HG03457 (cell line): ENCODE measurements around the gene PKD1L1.
"Not testable (repeated sequence)": the region's sequence is repeated elsewhere in the genome, so short reads cannot be mapped to it uniquely, and the experiment has no call there.

Experiments used
- ATAC-seq: cut with Tn5 transposase; IDR thresholded peaks from one replicate; pipeline ENCODE4 v1.9.1; 2021; ENCODE audit warnings: moderate number of reproducible peaks; ENCODE audit not compliant: unreplicated experiment

Gene PKD1L1

GRCh38 chr7:47939425-47940036 is 8.7 kb downstream of the PKD1L1 start:
- ATAC-seq, result no peak

- no peak for ATAC-seq
Observed at GRCh38 chr7:47938574-47939165, 9.6 kb downstream of the PKD1L1 start.

DNA sequence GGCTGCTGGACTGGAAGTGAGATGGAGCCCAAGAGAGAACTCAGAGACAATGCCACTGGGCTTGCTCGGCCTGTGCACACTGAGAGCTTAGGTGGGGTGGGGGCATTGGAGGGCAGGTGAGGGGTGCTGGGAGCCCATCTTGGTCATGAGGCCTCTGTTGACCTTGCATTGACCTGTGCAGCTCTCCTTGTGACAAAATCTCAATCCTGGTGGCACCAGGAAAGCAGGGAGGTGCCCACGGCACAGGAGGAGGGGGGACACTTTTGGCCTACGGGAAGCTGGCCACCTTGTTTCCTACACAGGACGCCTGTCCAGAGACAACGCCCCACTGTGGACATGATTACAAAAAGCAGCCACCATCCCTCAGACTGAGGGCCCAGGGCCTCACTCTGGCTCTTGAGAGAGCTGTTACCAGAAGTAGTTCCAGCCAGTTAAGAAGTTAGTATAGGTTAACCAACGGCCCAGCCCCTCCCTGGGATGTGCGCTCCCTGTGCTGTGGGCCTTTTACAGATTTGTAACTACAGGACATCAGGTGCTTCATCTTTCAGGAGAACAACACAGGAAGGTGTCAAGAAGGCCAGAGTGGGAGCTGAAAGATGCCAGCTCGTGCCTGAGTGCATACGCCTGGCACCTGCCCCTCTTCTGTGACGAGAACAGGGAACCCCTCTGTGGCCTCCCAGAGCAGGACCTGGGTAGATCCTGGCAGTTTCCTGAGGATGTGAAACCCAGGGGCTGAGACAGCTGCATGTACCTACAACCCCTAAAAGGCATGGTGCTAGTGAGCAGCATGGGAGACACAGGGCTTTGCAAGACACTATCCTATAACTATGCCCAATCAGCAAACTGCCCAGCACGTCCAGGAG is 10.3 kb downstream of the PKD1L1 start:
- peak; percentile 53 for ATAC-seq

GRCh38 chr7:47937065-47937687 is 11.1 kb downstream of the PKD1L1 start:
- peak; percentile 92 for ATAC-seq

DNA sequence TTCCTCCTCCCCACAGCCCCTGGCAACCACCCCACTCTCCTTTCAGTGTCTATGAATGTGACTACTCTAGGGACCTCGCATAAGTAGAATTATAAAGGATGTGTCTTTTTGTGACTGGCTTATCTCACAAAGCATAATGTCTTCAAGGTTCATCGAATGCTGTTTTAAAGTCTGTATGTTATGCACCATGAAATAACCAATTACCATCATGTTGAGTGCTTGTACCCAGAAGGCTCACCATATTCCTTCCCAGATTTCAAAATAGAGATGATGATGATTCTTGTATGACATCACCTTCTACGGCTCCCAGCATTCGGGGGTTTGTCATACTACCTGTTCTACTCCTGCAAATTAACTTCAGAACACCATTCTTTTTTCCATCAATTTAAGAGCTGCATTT is 11.9 kb downstream of the PKD1L1 start:
- ATAC-seq, result no peak

- no peak for ATAC-seq
Observed at GRCh38 chr7:47935336-47935735, 12.9 kb downstream of the PKD1L1 start.

DNA sequence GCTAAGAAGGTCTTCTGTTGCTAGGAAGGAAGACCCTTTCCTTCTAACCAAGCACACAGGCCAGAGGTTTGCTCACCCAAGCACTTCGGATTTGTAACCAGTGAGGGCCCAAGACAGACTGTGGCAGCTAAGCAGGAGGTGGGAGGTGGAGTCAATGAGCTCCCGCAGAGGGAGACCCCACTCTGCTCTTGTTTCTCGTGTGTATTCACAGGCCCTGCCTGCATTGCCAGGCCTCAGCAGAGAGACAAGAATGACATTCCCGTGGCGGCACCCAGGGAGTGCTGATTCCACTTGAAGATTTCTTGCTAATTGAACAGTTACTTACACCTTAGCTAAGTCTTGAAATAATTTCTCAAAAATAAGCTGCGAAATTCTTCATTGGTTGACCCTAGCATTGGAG is 13.4 kb downstream of the PKD1L1 start:
- no peak for ATAC-seq

GRCh38 chr7:47933215-47933614 is 15.1 kb downstream of the PKD1L1 start:
- no peak for ATAC-seq

- ATAC-seq, result no peak
Observed at GRCh38 chr7:47932466-47933037, 15.7 kb downstream of the PKD1L1 start.

- ATAC-seq, result no peak
Observed at GRCh38 chr7:47932016-47932415, 16.2 kb downstream of the PKD1L1 start.

DNA sequence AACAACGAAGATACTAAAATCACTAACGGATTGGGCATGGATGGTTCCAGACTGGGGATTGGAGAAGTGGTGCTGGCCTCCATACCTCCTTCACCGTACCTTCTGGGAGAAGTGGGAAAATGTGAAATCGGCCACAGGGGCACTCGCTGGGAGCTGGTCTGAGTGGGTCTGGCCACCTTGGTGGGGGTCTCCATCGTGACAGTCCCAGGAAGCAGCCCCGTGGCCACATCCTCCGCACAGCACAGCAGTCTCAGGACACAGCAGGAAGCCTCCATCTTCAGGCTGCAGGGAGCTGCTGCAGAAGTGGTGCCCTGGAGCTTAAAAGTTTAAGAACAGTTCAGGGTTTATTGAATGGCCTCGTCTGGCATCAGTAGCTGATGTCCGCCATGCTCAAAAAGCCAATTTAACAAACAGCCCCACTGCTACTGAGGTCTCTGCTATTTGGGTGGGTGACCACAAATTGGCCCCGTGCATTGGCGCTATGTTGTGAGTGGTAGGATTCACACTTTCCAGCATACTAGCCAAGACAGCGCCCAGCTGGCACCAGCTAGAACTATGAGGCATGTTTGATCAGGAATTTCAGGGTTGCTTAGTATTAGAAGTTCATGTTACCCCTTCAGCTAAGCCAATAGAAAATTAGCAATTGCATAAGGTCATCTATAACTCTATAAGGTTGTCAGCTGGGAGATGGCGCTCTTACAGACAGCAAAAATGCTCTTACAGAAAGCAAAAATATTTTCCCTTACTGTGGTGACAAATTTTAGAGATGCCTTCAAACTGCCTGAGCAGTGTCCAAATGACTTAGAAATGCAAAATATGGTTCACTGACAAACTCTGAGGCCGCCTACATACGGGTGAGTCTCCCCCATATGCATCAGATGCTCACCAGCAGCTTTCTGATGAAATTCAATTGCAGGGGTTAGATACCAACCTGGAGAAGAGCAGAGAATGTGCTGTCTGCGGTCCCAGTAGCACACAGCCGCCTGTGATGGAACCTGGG is 17.0 kb downstream of the PKD1L1 start:
- ATAC-seq, result no peak

DNA sequence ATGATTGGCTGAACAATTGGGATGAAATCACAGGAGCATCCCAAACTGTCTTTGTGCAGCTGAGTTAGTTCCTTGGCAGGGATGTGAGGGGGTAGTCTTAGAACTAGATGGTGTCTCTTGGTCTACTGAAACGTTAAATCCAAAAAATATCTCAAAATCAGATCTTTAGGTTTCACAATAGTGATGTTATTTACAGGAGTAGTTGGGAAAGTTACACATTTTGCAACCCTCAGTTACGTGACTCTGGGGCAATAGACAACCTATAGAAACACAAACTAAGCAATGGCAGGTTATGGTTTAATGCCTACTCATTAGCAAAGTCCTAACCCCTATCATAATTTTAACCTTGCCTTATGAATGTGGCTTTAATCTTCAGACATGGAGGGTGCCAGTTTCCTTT is 24.0 kb downstream of the PKD1L1 start:
- no peak for ATAC-seq

DNA sequence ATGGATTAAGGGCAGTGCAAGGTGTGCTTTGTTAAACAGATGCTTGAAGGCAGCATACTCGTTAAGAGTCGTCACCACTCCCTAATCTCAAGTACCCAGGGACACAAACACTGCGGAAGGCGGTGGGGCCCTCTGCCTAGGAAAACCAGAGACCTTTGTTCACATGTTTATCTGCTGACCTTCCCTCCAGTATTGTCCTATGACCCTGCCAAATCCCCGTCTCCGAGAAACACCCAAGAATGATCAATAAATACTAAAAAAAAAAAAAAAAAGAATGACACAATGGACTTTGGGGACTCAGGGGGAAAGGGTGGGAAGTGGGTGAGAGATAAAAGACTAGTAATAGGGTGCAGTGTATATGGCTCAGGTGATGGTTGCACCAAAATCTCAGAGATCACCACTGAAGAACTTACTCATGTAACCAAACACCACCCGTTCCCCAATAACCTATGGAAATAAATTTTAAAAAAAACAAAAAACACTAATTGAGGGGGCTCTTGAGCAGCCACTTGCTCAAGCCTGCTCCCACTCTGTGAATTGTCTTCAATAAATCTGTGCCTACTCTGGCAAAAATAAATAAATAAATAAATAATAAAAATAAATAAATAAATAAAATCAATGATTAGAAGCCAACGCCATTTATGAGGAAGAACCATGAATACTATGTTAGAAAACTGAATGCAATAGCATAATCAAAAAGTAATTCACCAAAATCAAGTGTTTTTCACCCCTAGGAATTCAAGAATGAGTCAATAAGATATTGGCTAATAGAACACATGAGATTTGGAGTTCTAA is 25.0 kb downstream of the PKD1L1 start:
- not testable (repeated sequence) for ATAC-seq

DNA sequence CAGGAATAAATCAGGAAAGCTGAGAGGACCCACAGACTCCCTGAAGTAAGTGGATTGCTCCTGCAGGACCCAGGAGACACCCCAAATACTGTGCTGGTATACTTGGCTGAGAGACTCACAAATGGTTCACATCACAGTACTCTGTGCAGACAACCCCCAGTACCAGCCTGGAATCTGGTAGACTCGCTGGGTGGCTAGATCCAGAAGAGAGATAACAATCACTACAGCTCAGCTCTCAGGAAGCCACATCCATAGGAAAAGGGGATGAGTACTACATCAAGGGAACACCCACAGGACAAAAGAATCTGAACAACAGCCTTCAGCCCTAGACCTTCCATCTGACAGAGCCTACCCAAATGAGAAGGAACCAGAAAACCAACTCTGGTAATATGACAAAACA is 31.8 kb downstream of the PKD1L1 start:
- ATAC-seq, result not testable (repeated sequence)

GRCh38 chr7:47915616-47915976 is 32.7 kb downstream of the PKD1L1 start:
- ATAC-seq, result no peak

DNA sequence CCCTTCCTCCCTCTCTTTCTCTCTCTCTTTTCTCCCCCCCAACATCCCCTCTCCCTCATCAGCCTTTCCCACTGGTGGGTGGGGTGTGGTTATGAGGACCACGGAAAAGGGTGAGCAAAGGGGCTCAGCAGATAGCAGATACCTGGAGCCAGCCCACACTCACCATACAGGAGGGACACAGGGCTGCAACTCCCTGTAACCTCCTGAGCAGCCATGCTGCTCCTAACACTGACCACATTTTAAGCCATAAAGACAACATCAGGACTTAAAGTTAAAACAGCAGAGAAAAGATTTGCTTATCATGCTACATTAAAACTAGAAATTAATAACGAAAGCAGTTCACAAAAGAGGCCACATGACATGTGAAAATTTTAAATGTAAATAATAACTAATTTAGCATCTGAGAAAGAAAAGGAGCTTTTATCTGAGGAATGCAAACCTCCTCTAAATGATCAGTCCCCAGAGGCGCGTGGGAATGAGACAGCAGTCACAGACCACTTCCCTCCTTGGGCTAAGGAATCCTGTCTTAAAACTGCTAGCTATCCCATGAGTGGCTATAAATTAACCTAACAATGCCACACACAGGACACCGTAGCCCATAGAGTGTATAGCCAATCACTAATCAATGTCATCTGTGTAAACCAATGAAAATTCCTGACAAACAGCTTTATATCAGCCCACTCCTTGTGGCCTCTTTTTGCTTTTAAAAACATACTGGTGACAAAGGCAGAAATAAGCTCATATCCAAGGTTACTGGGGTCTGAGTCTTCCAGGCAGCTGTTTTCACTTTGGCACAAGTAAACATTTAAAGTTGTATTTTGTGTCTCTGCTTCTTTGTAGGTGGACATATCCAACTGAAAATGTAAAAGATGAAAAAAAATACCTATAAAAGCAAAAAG is 33.3 kb downstream of the PKD1L1 start:
- no peak for ATAC-seq

DNA sequence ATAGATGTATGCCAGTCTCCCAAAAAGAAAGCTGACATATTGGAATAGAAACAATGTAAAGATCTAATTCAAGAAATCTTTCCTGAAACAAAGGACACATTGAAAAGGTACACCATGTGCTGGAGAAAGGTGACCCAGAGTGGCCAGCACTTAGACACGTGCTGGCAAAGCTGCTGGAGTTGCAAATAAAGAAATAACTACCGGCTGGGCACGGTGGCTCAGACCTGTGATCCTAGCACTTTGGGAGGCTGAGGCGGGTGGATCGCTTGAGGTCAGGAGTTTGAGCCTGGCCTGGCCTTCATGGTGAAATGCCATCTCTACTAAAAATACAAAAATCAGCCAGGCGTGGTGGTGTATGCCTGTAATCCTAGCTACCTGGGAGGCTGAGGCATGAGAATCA is 35.9 kb downstream of the PKD1L1 start:
- no peak for ATAC-seq

DNA sequence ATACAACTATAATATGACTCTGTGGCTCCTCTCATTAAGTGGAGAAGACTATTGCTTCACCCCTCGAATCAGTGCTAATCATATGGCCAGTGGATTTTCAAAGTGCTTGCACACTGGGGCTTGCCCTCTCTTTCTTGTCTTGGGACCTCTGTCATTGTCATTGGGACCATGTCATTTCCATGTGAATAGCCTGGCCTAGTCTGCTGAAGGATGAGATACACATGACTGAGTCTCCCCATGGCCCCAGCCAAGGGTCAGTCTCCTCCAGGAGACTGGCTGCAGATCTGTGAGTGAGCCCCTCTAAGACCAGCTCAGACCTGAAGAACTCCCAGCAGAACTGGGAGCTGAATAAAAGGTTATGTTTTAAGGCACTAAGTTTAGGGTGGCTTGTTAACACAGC is 39.5 kb downstream of the PKD1L1 start:
- ATAC-seq, result no peak
